ENCODE results near the gene HSP90B1. TPM values are rescaled to one million over a fixed set of nuclear protein-coding genes. Genes with fewer than 3 reads are reported as not detected.

Gene HSP90B1
- polyA plus RNA-seq, 4 donors = 205 to 928 (median 450) TPM

Other genes starting within 250 kb of the HSP90B1 start
- 1 to 10 TPM in 2 of 4 donors, under 1 TPM in 2; 0.22 to 8.7 (median 0.78) TPM for gene NT5DC3, start 89.2 kb upstream of the HSP90B1 start, polyA plus RNA-seq
- 10 to 100 TPM; 11.3 to 37.4 (median 15.7) TPM for gene TDG, start 35.5 kb downstream of the HSP90B1 start, polyA plus RNA-seq
- 10 to 100 TPM in 1 of 4 donors, 1 to 10 TPM in 1, under 1 TPM in 1, not detected in 1; 0.54 to 10.9 (median 5.2) TPM for gene GLT8D2, start 119.8 kb downstream of the HSP90B1 start, polyA plus RNA-seq
- gene HCFC2, start 134.1 kb downstream of the HSP90B1 start, polyA plus RNA-seq = 1 to 10 TPM; 5.0 to 8.4 (median 6.6) TPM
- 10 to 100 TPM; 14.1 to 36.1 (median 16.7) TPM for gene NFYB, start 207.8 kb downstream of the HSP90B1 start, polyA plus RNA-seq